HepG2 (cell line): ENCODE results near the gene RPS2. TPM values are rescaled to one million over a fixed set of nuclear protein-coding genes. Genes with fewer than 3 reads are reported as not detected.

Source experiments
- ARHGAP35 ChIP-seq: sonication (generic); formaldehyde crosslinking; IDR thresholded peaks from 2 replicates; pipeline ENCODE4 v1.9.0; 2022; ENCODE audit warnings: mild to moderate bottlenecking, inconsistent platforms, moderate library complexity, missing genetic modification reagents, borderline replicate concordance
- ATAD3A ChIP-seq: sonication (generic); formaldehyde crosslinking; IDR thresholded peaks from 2 replicates; pipeline ENCODE4 v1.4.0; 2020; ENCODE audit warnings: missing genetic modification reagents
- CREB1 ChIP-seq, 2 experiments: fragments of 450-650 bp in 1 of 2; IDR thresholded peaks; 2 replicates each; pipeline ENCODE4 v1.6.1; 2016 to 2017; ENCODE audit warnings: control low read depth in 1 of 2, mild to moderate bottlenecking in 1 of 2, missing compliant biosample characterization in 1 of 2, missing genetic modification characterization in 1 of 2
- CSRNP1 ChIP-seq: sonication (generic); formaldehyde crosslinking; IDR thresholded peaks from 2 replicates; pipeline ENCODE4 v1.8.1; 2023; ENCODE audit warnings: mild to moderate bottlenecking, missing genetic modification reagents
- CTCF ChIP-seq: sonication (generic); formaldehyde crosslinking; IDR thresholded peaks from 2 replicates; pipeline ENCODE4 v1.5.0; 2020; ENCODE audit warnings: mild to moderate bottlenecking, missing genetic modification reagents, moderate library complexity
- DRAP1 ChIP-seq: IDR thresholded peaks from 2 replicates; pipeline ENCODE4 v1.6.1; 2016; ENCODE audit warnings: missing genetic modification reagents, missing compliant biosample characterization
- GPBP1L1 ChIP-seq: sonication (generic); formaldehyde crosslinking; IDR thresholded peaks from 2 replicates; pipeline ENCODE4 v1.5.0; 2020; ENCODE audit warnings: mild to moderate bottlenecking, missing genetic modification reagents
- GZF1 ChIP-seq: sonication (generic); formaldehyde crosslinking; IDR thresholded peaks from 2 replicates; pipeline ENCODE4 v1.5.1; 2020; ENCODE audit warnings: mild to moderate bottlenecking, missing genetic modification reagents
- HNF4A ChIP-seq: sonication (generic); formaldehyde crosslinking; IDR thresholded peaks from 2 replicates; pipeline ENCODE4 v1.4.0; 2020; ENCODE audit warnings: missing genetic modification reagents
- HOXA5 ChIP-seq: sonication (generic); formaldehyde crosslinking; IDR thresholded peaks from 2 replicates; pipeline ENCODE4 v1.4.0; 2020; ENCODE audit warnings: missing genetic modification reagents
- NFE2L2 ChIP-seq: fragments of 150-350 bp; IDR thresholded peaks from 2 replicates; pipeline ENCODE4 v1.6.1; 2014; ENCODE audit warnings: low read length
- RAD51 ChIP-seq: fragments of 450-650 bp; IDR thresholded peaks from 2 replicates; pipeline ENCODE4 v1.6.1; 2016; ENCODE audit warnings: borderline replicate concordance
- RBFOX2 ChIP-seq: fragments of 200-400 bp; formaldehyde crosslinking; IDR thresholded peaks from 2 replicates; pipeline ENCODE4 v1.6.1; 2017; ENCODE audit warnings: low read depth, mild to moderate bottlenecking, low read length
- SATB2 ChIP-seq: sonication (generic); formaldehyde crosslinking; IDR thresholded peaks from 2 replicates; pipeline ENCODE4 v1.5.0; 2020; ENCODE audit warnings: missing genetic modification reagents
- SP1 ChIP-seq, 2 experiments: fragments of 450-650 bp in 1 of 2; sonication (generic) in 1 of 2; formaldehyde crosslinking in 1 of 2; IDR thresholded peaks; 2 replicates each; pipeline versions ENCODE4 v1.4.0 to v1.6.1; 2016 to 2020; ENCODE audit warnings: missing genetic modification reagents in 1 of 2
- TOE1 ChIP-seq: sonication (generic); formaldehyde crosslinking; IDR thresholded peaks from 2 replicates; pipeline ENCODE4 v1.4.0; 2020; ENCODE audit warnings: mild to moderate bottlenecking, missing genetic modification reagents
- ZBTB7A ChIP-seq: sonication (generic); formaldehyde crosslinking; IDR thresholded peaks from 2 replicates; pipeline ENCODE4 v1.8.0; 2022; ENCODE audit warnings: mild to moderate bottlenecking, missing genetic modification reagents
- ZEB1 ChIP-seq: IDR thresholded peaks from 2 replicates; pipeline ENCODE4 v1.6.1; 2012; ENCODE audit warnings: mild to moderate bottlenecking, low read depth, inconsistent platforms; ENCODE audit not compliant: insufficient replicate concordance
- ZFP82 ChIP-seq: sonication (generic); formaldehyde crosslinking; IDR thresholded peaks from 2 replicates; pipeline ENCODE4 v1.5.1; 2020; ENCODE audit warnings: mild to moderate bottlenecking, missing genetic modification reagents, borderline replicate concordance
- ZNF143 ChIP-seq: sonication (generic); formaldehyde crosslinking; IDR thresholded peaks from 2 replicates; pipeline ENCODE4 v1.4.0; 2020; ENCODE audit warnings: missing genetic modification reagents
- ZNF337 ChIP-seq: sonication (generic); formaldehyde crosslinking; IDR thresholded peaks from 2 replicates; pipeline ENCODE4 v1.5.1; 2020; ENCODE audit warnings: missing genetic modification reagents, low read depth, mild to moderate bottlenecking, borderline replicate concordance
- ZNF414 ChIP-seq: sonication (generic); formaldehyde crosslinking; IDR thresholded peaks from 2 replicates; pipeline ENCODE4 v1.5.0; 2020; ENCODE audit warnings: missing genetic modification reagents
- ZNF468 ChIP-seq: sonication (generic); formaldehyde crosslinking; IDR thresholded peaks from 2 replicates; pipeline ENCODE4 v1.8.0; 2022; ENCODE audit warnings: mild to moderate bottlenecking, moderate library complexity, missing genetic modification reagents
- ZNF768 ChIP-seq: sonication (generic); formaldehyde crosslinking; IDR thresholded peaks from 2 replicates; pipeline ENCODE4 v1.4.0; 2020; ENCODE audit warnings: missing genetic modification reagents
- ZNF776 ChIP-seq: sonication (generic); formaldehyde crosslinking; IDR thresholded peaks from 2 replicates; pipeline ENCODE4 v1.4.0; 2020; ENCODE audit warnings: mild to moderate bottlenecking, missing genetic modification reagents
- polyA plus RNA-seq, 8 experiments: library from polyadenylated mRNA; depleted of rRNA in 3 of 8; stranded (reverse) in 7 of 8; unstranded in 1 of 8; fragments of >200 nt; fragmentation: Illumina TruSeq in 4 of 8; extraction: Trizol in 4 of 8; gene quantifications; 2 replicates each; pipeline versions ENCODE4 v1.2.1 to v1.2.3, GENCODE V29; 2011 to 2016; ENCODE audit warnings: low read depth in 4 of 8, missing spikeins in 1 of 8, mixed read lengths in 1 of 8; ENCODE audit not compliant: insufficient read depth in 1 of 8
- total RNA-seq, 5 experiments: library from RNA; depleted of rRNA; stranded (reverse); fragments of >200 nt; fragmentation: Illumina TruSeq; extraction: Trizol; gene quantifications; 2 replicates each; pipeline ENCODE4 v1.2.3, GENCODE V29; 2016; ENCODE audit warnings: low read depth in 1 of 5

The RPS2 gene
- total and polyA plus RNA-seq, 2 of the 13 experiments (the other 11 are each of a cell fraction or from before 2014, with no cell fraction given), result 1,908 to 4,514 TPM

GRCh38 chr16:1971796-1972489 lies 7.3 kb upstream of the RPS2 start, which contains the start of gene TBL3 (continued):
- TF ChIP-seq CTCF (CRISPR knock-in tag), result peak; percentile 45
- peak; percentile 88 for TF ChIP-seq RBFOX2
- TF ChIP-seq RAD51, result no peak
- TF ChIP-seq HNF4A (CRISPR knock-in tag), result peak; percentile 43
- peak; percentile 85 for TF ChIP-seq ZNF143 (CRISPR knock-in tag)
- TF ChIP-seq GPBP1L1 (CRISPR knock-in tag), result no peak
- no peak for TF ChIP-seq ZNF468 (CRISPR knock-in tag)
- TF ChIP-seq ZNF337 (CRISPR knock-in tag), result peak; percentile 71; the same call in 1 of the 2 replicates
- TF ChIP-seq TOE1 (CRISPR knock-in tag), result no peak
- TF ChIP-seq GZF1 (CRISPR knock-in tag), result no peak
- no peak; the same call in none of the 2 replicates for TF ChIP-seq ZNF776 (CRISPR knock-in tag)
- TF ChIP-seq ZEB1, result peak; percentile 18
- TF ChIP-seq ZBTB7A (CRISPR knock-in tag), result peak; percentile 55; the same call in 1 of the 2 replicates
- no peak for TF ChIP-seq ATAD3A
- TF ChIP-seq ZFP82 (CRISPR knock-in tag), result no peak
- peak; percentile 98 for TF ChIP-seq ZNF414 (CRISPR knock-in tag)
- peak; percentile 21; the same call in 1 of the 2 replicates for TF ChIP-seq ZNF768 (CRISPR knock-in tag)
- TF ChIP-seq CSRNP1 (CRISPR knock-in tag), result no peak; the same call in 1 of the 2 replicates
- peak; percentile 58 for TF ChIP-seq HOXA5 (CRISPR knock-in tag)
- TF ChIP-seq CREB1 (IDR thresholded peaks at IDR 0.05), result peak; percentile 100
- TF ChIP-seq CREB1 (CRISPR knock-in tag; IDR thresholded peaks at IDR 0.05), result peak; percentile 100
- no peak for TF ChIP-seq SP1 (IDR thresholded peaks at IDR 0.05)
- TF ChIP-seq SP1 (CRISPR knock-in tag; IDR thresholded peaks at IDR 0.05), result peak; percentile 92
- peak; percentile 75 for TF ChIP-seq DRAP1 (CRISPR knock-in tag)
- peak; percentile 93 for TF ChIP-seq ARHGAP35
- TF ChIP-seq SATB2 (CRISPR knock-in tag), result peak; percentile 80
- no peak for TF ChIP-seq NFE2L2
